ENCODE measurements around the gene FGR. TPM values are rescaled to one million over a fixed set of nuclear protein-coding genes. Genes with fewer than 3 reads are reported as not detected.

The FGR gene
- total and polyA plus RNA-seq, 2 of the 13 experiments (the other 11 are each of a cell fraction or from before 2014, with no cell fraction given): not detected

DNA sequence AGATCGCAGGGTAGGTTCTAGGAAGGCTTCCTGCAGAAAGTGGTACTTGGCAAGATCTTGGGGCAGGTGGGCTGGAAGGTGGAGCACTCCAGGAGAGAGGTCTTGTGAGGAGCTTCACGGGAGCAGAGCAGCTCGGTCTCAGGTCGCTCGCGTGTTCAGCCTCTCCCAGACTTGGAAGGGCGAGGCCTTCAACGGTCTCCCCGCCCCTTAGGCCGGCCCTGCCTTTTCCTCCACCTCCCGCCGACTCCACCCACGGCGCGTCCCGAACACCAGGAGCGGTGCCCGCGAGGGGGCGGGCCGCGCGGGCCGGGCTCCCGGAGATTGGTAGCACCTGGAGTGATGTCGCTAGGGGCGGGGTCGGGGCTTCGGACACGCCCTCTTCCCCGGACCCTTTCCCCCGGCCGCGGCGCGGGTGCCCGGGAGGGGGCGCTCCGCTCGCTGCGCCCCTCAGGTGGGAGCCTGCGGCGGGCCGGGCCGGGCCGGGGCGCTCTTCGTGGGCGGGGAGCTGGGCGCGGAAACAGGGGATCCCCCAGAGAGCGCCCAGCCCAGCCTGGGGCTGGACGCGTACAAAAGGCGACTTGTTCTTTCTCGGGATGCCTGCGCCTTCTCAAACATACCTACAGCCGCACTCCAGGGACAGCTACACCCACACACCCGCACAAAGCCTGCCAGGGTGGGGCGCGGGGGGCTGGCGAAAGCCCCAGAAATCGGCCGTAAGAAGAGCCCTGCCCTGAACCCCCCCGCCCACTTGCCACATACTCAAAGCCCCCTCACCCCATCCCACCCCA lies 66.5 kb downstream of the FGR start (continued):
- TF ChIP-seq, protein P1, sequence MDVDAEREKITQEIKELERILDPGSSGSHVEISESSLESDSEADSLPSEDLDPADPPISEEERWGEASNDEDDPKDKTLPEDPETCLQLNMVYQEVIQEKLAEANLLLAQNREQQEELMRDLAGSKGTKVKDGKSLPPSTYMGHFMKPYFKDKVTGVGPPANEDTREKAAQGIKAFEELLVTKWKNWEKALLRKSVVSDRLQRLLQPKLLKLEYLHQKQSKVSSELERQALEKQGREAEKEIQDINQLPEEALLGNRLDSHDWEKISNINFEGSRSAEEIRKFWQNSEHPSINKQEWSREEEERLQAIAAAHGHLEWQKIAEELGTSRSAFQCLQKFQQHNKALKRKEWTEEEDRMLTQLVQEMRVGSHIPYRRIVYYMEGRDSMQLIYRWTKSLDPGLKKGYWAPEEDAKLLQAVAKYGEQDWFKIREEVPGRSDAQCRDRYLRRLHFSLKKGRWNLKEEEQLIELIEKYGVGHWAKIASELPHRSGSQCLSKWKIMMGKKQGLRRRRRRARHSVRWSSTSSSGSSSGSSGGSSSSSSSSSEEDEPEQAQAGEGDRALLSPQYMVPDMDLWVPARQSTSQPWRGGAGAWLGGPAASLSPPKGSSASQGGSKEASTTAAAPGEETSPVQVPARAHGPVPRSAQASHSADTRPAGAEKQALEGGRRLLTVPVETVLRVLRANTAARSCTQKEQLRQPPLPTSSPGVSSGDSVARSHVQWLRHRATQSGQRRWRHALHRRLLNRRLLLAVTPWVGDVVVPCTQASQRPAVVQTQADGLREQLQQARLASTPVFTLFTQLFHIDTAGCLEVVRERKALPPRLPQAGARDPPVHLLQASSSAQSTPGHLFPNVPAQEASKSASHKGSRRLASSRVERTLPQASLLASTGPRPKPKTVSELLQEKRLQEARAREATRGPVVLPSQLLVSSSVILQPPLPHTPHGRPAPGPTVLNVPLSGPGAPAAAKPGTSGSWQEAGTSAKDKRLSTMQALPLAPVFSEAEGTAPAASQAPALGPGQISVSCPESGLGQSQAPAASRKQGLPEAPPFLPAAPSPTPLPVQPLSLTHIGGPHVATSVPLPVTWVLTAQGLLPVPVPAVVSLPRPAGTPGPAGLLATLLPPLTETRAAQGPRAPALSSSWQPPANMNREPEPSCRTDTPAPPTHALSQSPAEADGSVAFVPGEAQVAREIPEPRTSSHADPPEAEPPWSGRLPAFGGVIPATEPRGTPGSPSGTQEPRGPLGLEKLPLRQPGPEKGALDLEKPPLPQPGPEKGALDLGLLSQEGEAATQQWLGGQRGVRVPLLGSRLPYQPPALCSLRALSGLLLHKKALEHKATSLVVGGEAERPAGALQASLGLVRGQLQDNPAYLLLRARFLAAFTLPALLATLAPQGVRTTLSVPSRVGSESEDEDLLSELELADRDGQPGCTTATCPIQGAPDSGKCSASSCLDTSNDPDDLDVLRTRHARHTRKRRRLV (CRISPR knock-in tag; IDR thresholded peaks at IDR 0.05): no peak
- TF ChIP-seq, protein P2, sequence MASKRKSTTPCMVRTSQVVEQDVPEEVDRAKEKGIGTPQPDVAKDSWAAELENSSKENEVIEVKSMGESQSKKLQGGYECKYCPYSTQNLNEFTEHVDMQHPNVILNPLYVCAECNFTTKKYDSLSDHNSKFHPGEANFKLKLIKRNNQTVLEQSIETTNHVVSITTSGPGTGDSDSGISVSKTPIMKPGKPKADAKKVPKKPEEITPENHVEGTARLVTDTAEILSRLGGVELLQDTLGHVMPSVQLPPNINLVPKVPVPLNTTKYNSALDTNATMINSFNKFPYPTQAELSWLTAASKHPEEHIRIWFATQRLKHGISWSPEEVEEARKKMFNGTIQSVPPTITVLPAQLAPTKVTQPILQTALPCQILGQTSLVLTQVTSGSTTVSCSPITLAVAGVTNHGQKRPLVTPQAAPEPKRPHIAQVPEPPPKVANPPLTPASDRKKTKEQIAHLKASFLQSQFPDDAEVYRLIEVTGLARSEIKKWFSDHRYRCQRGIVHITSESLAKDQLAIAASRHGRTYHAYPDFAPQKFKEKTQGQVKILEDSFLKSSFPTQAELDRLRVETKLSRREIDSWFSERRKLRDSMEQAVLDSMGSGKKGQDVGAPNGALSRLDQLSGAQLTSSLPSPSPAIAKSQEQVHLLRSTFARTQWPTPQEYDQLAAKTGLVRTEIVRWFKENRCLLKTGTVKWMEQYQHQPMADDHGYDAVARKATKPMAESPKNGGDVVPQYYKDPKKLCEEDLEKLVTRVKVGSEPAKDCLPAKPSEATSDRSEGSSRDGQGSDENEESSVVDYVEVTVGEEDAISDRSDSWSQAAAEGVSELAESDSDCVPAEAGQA (IDR thresholded peaks at IDR 0.05; ENCODE audit: low read depth): no peak
- TF ChIP-seq, protein P2 (CRISPR knock-in tag; IDR thresholded peaks at IDR 0.05; ENCODE audit: borderline replicate concordance): no peak
- TF ChIP-seq HMG20A (CRISPR knock-in tag; IDR thresholded peaks at IDR 0.05; ENCODE audit: borderline replicate concordance) (no peak), SALL1 (CRISPR knock-in tag; IDR thresholded peaks at IDR 0.05) (peak; percentile 51), REXO4 (CRISPR knock-in tag; IDR thresholded peaks at IDR 0.05; ENCODE audit: borderline replicate concordance) (no peak), NFKBIZ (CRISPR knock-in tag; IDR thresholded peaks at IDR 0.05) (no peak), HOXA3 (CRISPR knock-in tag; IDR thresholded peaks at IDR 0.05) (no peak; the same call in 1 of the 2 replicates), ZNF354B (CRISPR knock-in tag; IDR thresholded peaks at IDR 0.05) (no peak), RAD51 (IDR thresholded peaks at IDR 0.05; ENCODE audit: borderline replicate concordance) (no peak), ZNF350 (CRISPR knock-in tag; IDR thresholded peaks at IDR 0.05; ENCODE audit: borderline replicate concordance, low read depth) (peak; percentile 33; the same call in 1 of the 2 replicates)
- TF ChIP-seq, protein P3, sequence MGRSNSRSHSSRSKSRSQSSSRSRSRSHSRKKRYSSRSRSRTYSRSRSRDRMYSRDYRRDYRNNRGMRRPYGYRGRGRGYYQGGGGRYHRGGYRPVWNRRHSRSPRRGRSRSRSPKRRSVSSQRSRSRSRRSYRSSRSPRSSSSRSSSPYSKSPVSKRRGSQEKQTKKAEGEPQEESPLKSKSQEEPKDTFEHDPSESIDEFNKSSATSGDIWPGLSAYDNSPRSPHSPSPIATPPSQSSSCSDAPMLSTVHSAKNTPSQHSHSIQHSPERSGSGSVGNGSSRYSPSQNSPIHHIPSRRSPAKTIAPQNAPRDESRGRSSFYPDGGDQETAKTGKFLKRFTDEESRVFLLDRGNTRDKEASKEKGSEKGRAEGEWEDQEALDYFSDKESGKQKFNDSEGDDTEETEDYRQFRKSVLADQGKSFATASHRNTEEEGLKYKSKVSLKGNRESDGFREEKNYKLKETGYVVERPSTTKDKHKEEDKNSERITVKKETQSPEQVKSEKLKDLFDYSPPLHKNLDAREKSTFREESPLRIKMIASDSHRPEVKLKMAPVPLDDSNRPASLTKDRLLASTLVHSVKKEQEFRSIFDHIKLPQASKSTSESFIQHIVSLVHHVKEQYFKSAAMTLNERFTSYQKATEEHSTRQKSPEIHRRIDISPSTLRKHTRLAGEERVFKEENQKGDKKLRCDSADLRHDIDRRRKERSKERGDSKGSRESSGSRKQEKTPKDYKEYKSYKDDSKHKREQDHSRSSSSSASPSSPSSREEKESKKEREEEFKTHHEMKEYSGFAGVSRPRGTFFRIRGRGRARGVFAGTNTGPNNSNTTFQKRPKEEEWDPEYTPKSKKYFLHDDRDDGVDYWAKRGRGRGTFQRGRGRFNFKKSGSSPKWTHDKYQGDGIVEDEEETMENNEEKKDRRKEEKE (IDR thresholded peaks at IDR 0.05): no peak
- TF ChIP-seq, protein P4, sequence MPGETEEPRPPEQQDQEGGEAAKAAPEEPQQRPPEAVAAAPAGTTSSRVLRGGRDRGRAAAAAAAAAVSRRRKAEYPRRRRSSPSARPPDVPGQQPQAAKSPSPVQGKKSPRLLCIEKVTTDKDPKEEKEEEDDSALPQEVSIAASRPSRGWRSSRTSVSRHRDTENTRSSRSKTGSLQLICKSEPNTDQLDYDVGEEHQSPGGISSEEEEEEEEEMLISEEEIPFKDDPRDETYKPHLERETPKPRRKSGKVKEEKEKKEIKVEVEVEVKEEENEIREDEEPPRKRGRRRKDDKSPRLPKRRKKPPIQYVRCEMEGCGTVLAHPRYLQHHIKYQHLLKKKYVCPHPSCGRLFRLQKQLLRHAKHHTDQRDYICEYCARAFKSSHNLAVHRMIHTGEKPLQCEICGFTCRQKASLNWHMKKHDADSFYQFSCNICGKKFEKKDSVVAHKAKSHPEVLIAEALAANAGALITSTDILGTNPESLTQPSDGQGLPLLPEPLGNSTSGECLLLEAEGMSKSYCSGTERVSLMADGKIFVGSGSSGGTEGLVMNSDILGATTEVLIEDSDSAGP (CRISPR knock-in tag; IDR thresholded peaks at IDR 0.05; ENCODE audit: borderline replicate concordance): peak; percentile 28; the same call in 1 of the 2 replicates
